Body of pancreas (tissue), 4 donors: ENCODE data around the gene CYP27B1. TPM values are rescaled to one million over a fixed set of nuclear protein-coding genes. Genes with fewer than 3 reads are reported as not detected.
A peak's percentile ranks its signal among the peaks of the same experiment; 100 is the strongest.

ENCODE experiments used
- ATAC-seq: fragments of 150-250 bp; one replicate; pipeline ENCODE4 v1.9.1; 2016
- DNase-seq, 4 donors: peaks; one replicate each; pipeline ENCODE4 v3.0.0-alpha.2; 2019
- H3K27ac ChIP-seq, 4 donors: fragments of 200-600 bp; sonication (generic); 1 replicate in 3 of 4; 2 replicates in 1 of 4; pipeline versions ENCODE4 v1.5.1 to v1.6.1; 2016 to 2019; ENCODE audit warnings: mild to moderate bottlenecking in 1 of 4, mixed read lengths in 1 of 4, moderate library complexity in 1 of 4
- H3K27me3 ChIP-seq, 2 donors: fragments of 200-600 bp; sonication (generic); one replicate each; pipeline ENCODE4 v1.6.0; 2016; ENCODE audit warnings: mild to moderate bottlenecking in 1 of 2
- H3K36me3 ChIP-seq, 2 donors: fragments of 200-600 bp; sonication (generic); replicated peaks in 1 of 2; 2 replicates each; pipeline ENCODE4 v1.5.1; 2016; ENCODE audit warnings: low read depth in 2 of 2; ENCODE audit not compliant: insufficient read depth in 1 of 2
- H3K4me1 ChIP-seq: fragments of 200-600 bp; sonication (generic); one replicate; pipeline ENCODE4 v1.6.0; 2016
- H3K4me3 ChIP-seq, 2 donors: fragments of 200-600 bp; sonication (generic); 1 replicate in 1 of 2; 2 replicates in 1 of 2; pipeline ENCODE4 v1.5.1; 2016 to 2019
- H3K9me3 ChIP-seq, 3 donors: fragments of 200-600 bp; sonication (generic); 1 replicate in 2 of 3; 2 replicates in 1 of 3; pipeline ENCODE4 v1.5.1; 2016
- CTCF ChIP-seq, 7 experiments: fragments of 450-650 bp in 4 of 7; fragments of 200-600 bp in 3 of 7; sonication (generic) in 3 of 7; IDR thresholded peaks; one replicate each; pipeline ENCODE4 v1.5.1; 2016 to 2019; ENCODE audit warnings: antibody characterized with exemption in 7 of 7
- POLR2A ChIP-seq, 3 donors: fragments of 450-650 bp; IDR thresholded peaks; one replicate each; pipeline ENCODE4 v1.6.1; 2016; ENCODE audit warnings: antibody characterized with exemption in 3 of 3, mild to moderate bottlenecking in 2 of 3
- WGBS, 2 donors: methylation state at CpG; one replicate each; pipeline ENCODE4 v1.1.5; 2017; 5-methylcytosine and 5-hydroxymethylcytosine counted together
- intact Hi-C: fragments of 100-400 bp; cut with DNase I; formaldehyde crosslinking; loops from one replicate; pipeline ENCODE4 v1.15.1; 2023
- total RNA-seq, 2 donors: library from RNA; depleted of rRNA; stranded (reverse); fragments of >200 nt; gene quantifications; one replicate each; pipeline ENCODE4 v1.1.0, GENCODE V29; 2016

Gene CYP27B1
- total RNA-seq, 2 donors from 2014 or later, result 2.6 to 3.6 TPM

- WGBS, 2 donors, result 20 to 22% methylated on average over 7 to 8 of the region's 8 CpGs
- peak overlapping the region; percentile 79 to 81 for H3K4me3 ChIP-seq
- no peaks in the 10 kb centered on the region for H3K27me3 ChIP-seq
- no peaks in the 10 kb centered on the region for H3K9me3 ChIP-seq
- H3K4me1 ChIP-seq, result peaks cover 20% of the 10 kb centered on the region
- peaks cover 0 to 6% of the 10 kb centered on the region in 2 donors for H3K36me3 ChIP-seq
- intact Hi-C loops, result no loop called here
- no peak for DNase-seq
- H3K27ac ChIP-seq, result peak overlapping the region; percentile 91 to 96 (median 94)
- no peak for ATAC-seq
- TF ChIP-seq CTCF (IDR thresholded peaks at IDR 0.05), result peak in 1 of 7 experiments; percentile 2
- TF ChIP-seq POLR2A (IDR thresholded peaks at IDR 0.05), result no peak
These were observed 21.4 kb downstream of the CYP27B1 start for GRCh38 chr12:57745485-57745881.

GRCh38 chr12:57744777-57745484, 21.9 kb downstream of the CYP27B1 start, which contains the start of gene TSPAN31:
TSPAN31 (plus strand) TSS chr12:57745039; CDS start chr12:57745155, 116 bp downstream.
- H3K4me3 ChIP-seq, result peak within 1 kb of the TSS; percentile 79 to 81
- WGBS, 2 donors, result 1% methylated on average over 24 to 29 of the region's 29 CpGs
- peak; percentile 44 to 72 (median 67) for TF ChIP-seq POLR2A (IDR thresholded peaks at IDR 0.05)
- peak in 3 of 7 experiments; percentile 24 to 35 (median 29) for TF ChIP-seq CTCF (IDR thresholded peaks at IDR 0.05)
- DNase-seq (peak; percentile 98 to 99 (median 98)), ATAC-seq (peak; percentile 97)
- H3K4me1 ChIP-seq, result peaks cover 18% of the 10 kb centered on the region
- H3K36me3 ChIP-seq, result peaks cover 0 to 6% of the 10 kb centered on the region in 2 donors
- peak within 1 kb of the TSS; percentile 91 to 96 (median 94) for H3K27ac ChIP-seq
- intact Hi-C loops, result no loop called here
- peaks cover 0 to 4% of the 10 kb centered on the region in 2 donors for H3K27me3 ChIP-seq
- no peaks in the 10 kb centered on the region for H3K9me3 ChIP-seq

- peaks cover 0 to 5% of the 10 kb centered on the region in 2 donors for H3K27me3 ChIP-seq
- intact Hi-C loops, result no loop called here
- ATAC-seq, result peak; percentile 75
- H3K9me3 ChIP-seq, result no peaks in the 10 kb centered on the region
- H3K4me1 ChIP-seq, result peaks cover 18% of the 10 kb centered on the region
- H3K4me3 ChIP-seq, result peak overlapping the region; percentile 58 to 79
- WGBS, 2 donors, result 5 to 17% methylated on average over 2 to 21 of the region's 21 CpGs
- no peak for TF ChIP-seq POLR2A (IDR thresholded peaks at IDR 0.05)
- TF ChIP-seq CTCF (IDR thresholded peaks at IDR 0.05), result no peak
- peaks cover 0 to 6% of the 10 kb centered on the region in 2 donors for H3K36me3 ChIP-seq
- DNase-seq, result peak; percentile 74 to 82 (median 78)
- peak overlapping the region; percentile 78 to 96 (median 93) for H3K27ac ChIP-seq
These were observed 22.6 kb downstream of the CYP27B1 start for GRCh38 chr12:57744194-57744776.

- Histone ChIP-seq H3K27ac (peak overlapping the region in 1 of 4 donors; percentile 91), H3K27me3 (peaks cover 0 to 10% of the 10 kb centered on the region in 2 donors), H3K4me3 (no peak overlapping the region), H3K4me1 (peaks cover 18% of the 10 kb centered on the region), H3K36me3 (peaks cover 0 to 6% of the 10 kb centered on the region in 2 donors), H3K9me3 (no peaks in the 10 kb centered on the region)
- no peak for ATAC-seq
- 79 to 84% methylated on average over 2 of the region's 2 CpGs for WGBS, 2 donors
- TF ChIP-seq CTCF (IDR thresholded peaks at IDR 0.05) (no peak), POLR2A (IDR thresholded peaks at IDR 0.05) (no peak)
- no peak for DNase-seq
- intact Hi-C loops, result no loop called here
These were observed 23.1 kb downstream of the CYP27B1 start for GRCh38 chr12:57743769-57744168.
